Mucosa of descending colon (tissue), 3 donors: ENCODE results near the gene MTMR10. TPM values are rescaled to one million over a fixed set of nuclear protein-coding genes. Genes with fewer than 3 reads are reported as not detected.

ENCODE experiments used
- ATAC-seq: fragments of 200-7000 bp; cut with Tn5 transposase; one replicate; pipeline ENCODE4 v1.9.1; 2020; ENCODE audit warnings: mild to moderate bottlenecking, moderate library complexity
- DNase-seq, 3 donors: peaks; one replicate each; pipeline ENCODE4 v3.0.0-alpha.2; 2020
- H3K36me3 ChIP-seq: fragments of 200-600 bp; one replicate; pipeline ENCODE4 v1.8.0; 2021; ENCODE audit warnings: low read depth, mild to moderate bottlenecking
- H3K4me1 ChIP-seq: fragments of 200-600 bp; one replicate; pipeline ENCODE4 v1.8.0; 2021; ENCODE audit warnings: low read depth, mild to moderate bottlenecking
- H3K4me3 ChIP-seq: fragments of 200-600 bp; one replicate; pipeline ENCODE4 v1.8.0; 2021; ENCODE audit warnings: mild to moderate bottlenecking
- H3K9me3 ChIP-seq: fragments of 200-600 bp; one replicate; pipeline ENCODE4 v1.8.0; 2021; ENCODE audit warnings: mild to moderate bottlenecking
- intact Hi-C, 2 donors: fragments of 100-400 bp; cut with DNase I in 1 of 2; cut with micrococcal nuclease in 1 of 2; formaldehyde crosslinking; loops; one replicate each; pipeline versions ENCODE4 v1.11.0 to v1.11.1; 2022; cut with DNase I, micrococcal nuclease
- total RNA-seq, 3 donors: library from RNA; stranded (reverse); fragmentation: NEBNext Ultra II Directional in 2 of 3; extraction: Animal tissue kit (Norgen Biotek cat#: 25700) in 2 of 3; gene quantifications; one replicate each; pipeline versions ENCODE4 v1.2.1 to v1.2.4, GENCODE V29; 2021 to 2023
- TF ChIP-seq, protein P1 (sequence below): fragments of 200-600 bp; IDR thresholded peaks from one replicate; pipeline ENCODE4 v1.8.0; 2022; ENCODE audit warnings: antibody characterized with exemption, mild to moderate bottlenecking
- donor health status: DM: no; HTN: no; CAD: no; lungs with moderate emphysema.
- donor health status: DM: no; HTN: no; CAD: no.
- donor health status: DM: no; HTN: yes; CAD: no.

MTMR10 gene
- total RNA-seq, 3 donors from 2014 or later: 34.4 to 42.0 (median 37.5) TPM

DNA sequence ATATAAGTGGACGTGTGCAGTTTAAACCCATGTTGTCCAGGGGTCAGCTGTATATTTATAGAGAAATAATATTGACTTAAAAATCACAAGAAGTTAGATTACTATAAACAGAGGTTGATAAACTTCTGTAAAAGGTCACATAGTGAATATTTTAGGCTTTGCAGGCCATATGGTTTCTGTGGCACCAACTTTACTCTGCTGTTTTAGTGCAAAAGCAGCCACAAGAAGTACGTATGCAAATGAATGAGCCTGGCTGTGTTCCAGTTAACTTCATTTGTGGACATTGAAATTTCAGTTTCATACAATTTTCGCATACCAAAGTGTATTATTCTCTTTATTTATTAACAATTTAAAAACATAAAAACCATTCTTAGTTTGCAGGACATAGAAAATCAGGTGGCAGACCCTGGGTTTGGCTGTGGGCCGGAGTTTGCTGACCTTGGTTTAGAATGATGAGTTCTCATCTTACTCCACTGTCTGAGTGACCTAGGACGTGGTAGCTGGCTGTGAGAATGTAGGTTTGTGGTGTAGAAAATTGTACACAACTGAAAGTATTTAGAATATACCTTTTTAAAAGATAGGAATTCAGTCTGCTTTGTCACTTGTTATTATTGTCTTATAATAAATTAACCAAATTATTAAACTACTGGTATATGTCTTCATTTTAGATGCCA lies 71.4 kb downstream of the MTMR10 start:
- intact Hi-C loops: no loop called here
- H3K4me3 ChIP-seq: no peak overlapping the region
- peak in 1 of 3 donors; percentile 18 for DNase-seq
- H3K36me3 ChIP-seq: no peaks in the 10 kb centered on the region
- no peaks in the 10 kb centered on the region for H3K4me1 ChIP-seq
- no peak for ATAC-seq
- TF ChIP-seq, protein P1, sequence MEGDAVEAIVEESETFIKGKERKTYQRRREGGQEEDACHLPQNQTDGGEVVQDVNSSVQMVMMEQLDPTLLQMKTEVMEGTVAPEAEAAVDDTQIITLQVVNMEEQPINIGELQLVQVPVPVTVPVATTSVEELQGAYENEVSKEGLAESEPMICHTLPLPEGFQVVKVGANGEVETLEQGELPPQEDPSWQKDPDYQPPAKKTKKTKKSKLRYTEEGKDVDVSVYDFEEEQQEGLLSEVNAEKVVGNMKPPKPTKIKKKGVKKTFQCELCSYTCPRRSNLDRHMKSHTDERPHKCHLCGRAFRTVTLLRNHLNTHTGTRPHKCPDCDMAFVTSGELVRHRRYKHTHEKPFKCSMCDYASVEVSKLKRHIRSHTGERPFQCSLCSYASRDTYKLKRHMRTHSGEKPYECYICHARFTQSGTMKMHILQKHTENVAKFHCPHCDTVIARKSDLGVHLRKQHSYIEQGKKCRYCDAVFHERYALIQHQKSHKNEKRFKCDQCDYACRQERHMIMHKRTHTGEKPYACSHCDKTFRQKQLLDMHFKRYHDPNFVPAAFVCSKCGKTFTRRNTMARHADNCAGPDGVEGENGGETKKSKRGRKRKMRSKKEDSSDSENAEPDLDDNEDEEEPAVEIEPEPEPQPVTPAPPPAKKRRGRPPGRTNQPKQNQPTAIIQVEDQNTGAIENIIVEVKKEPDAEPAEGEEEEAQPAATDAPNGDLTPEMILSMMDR: no peak
- no peaks in the 10 kb centered on the region for H3K9me3 ChIP-seq

DNA sequence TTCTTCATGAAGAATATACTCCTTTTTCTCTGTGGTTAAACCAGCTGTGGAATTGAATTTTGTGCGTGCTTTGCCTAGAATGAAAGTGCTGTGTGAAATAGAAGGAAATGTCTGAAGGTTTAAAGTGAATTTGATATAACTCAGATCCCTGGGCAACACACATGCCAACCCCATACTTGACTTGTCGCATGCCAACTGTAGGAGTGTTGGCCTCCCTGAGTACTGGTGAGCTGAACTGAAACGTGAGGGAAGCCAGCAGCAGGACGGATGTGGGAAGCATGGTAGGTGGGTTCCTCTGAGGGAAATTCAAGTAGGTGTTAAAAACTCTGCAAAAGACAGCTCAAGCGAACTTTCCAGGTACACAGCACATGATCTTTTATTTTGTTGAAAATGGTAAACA lies 73.1 kb downstream of the MTMR10 start:
- TF ChIP-seq, protein P1: no peak
- Histone ChIP-seq H3K4me3 (no peak overlapping the region), H3K4me1 (no peaks in the 10 kb centered on the region), H3K9me3 (no peaks in the 10 kb centered on the region), H3K36me3 (no peaks in the 10 kb centered on the region)
- intact Hi-C loops: no loop called here
- DNase-seq: no peak
- no peak for ATAC-seq

DNA sequence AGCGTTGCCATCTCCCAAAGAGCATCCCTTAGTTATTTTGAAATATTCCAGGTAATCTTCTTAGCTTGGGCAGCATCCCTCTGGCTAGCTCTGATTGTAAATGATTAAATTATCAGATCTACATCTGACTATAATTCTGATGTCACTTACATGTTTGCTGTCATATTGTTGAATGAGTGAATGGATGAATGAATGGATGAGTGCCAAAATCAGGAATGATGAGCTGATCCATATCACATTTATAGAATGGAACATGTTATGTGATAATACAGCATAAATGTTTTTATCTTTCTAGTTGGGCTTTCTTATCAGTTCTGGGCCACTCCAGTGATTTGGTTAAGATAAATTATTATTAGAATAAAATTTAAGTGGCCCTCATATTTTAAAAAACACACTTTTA lies 73.8 kb downstream of the MTMR10 start:
- Histone ChIP-seq H3K9me3 (no peaks in the 10 kb centered on the region), H3K4me3 (no peak overlapping the region), H3K36me3 (no peaks in the 10 kb centered on the region), H3K4me1 (no peaks in the 10 kb centered on the region)
- DNase-seq (no peak), ATAC-seq (no peak)
- TF ChIP-seq, protein P1: no peak
- intact Hi-C loops: no loop called here

DNA sequence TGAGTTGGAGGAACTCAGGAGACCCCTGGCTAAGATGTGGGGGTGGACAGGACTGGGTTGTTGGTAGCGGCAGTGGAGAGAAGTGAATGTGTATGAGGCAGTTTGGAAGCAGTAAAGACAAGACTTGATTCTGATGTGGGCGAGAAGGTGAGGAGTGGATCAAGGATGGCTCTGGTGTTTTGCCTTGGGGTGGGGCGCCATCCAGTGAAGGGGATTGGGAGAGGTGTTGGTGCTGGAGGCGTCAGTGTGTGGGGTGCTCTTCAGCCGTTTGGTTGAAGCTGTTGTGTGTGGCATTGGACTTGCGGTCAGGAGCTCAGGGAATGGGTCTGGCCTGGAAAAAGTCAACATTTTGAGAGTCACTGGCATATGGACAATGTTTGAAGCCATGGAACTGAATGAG lies 74.4 kb downstream of the MTMR10 start:
- H3K4me3 ChIP-seq: no peak overlapping the region
- H3K9me3 ChIP-seq: no peaks in the 10 kb centered on the region
- H3K4me1 ChIP-seq: no peaks in the 10 kb centered on the region
- intact Hi-C loops: no loop called here
- TF ChIP-seq, protein P1: no peak
- H3K36me3 ChIP-seq: no peaks in the 10 kb centered on the region
- DNase-seq: no peak
- ATAC-seq: no peak

DNA sequence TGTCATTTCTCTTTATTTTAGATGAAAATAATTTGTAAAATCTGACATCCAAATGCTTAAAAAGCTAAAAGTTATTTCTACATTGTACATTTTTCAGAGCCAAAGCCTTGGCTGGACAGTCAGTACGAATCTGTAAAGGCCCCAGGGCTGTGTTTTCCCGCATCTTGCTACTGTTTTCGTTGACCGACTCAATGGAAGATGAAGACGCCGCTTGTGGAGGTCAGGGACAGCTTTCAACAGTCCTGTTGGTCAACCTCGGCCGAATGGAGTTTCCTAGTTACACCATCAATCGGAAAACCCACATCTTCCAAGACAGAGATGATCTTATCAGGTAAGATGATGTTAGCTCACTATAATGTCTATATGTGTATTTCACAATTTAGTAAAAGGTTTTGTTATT lies 77.7 kb downstream of the MTMR10 start:
- DNase-seq: no peak
- no peak for ATAC-seq
- H3K9me3 ChIP-seq: no peaks in the 10 kb centered on the region
- TF ChIP-seq, protein P1: no peak
- H3K36me3 ChIP-seq: no peaks in the 10 kb centered on the region
- no peak overlapping the region for H3K4me3 ChIP-seq
- no peaks in the 10 kb centered on the region for H3K4me1 ChIP-seq
- intact Hi-C loops: no loop called here

DNA sequence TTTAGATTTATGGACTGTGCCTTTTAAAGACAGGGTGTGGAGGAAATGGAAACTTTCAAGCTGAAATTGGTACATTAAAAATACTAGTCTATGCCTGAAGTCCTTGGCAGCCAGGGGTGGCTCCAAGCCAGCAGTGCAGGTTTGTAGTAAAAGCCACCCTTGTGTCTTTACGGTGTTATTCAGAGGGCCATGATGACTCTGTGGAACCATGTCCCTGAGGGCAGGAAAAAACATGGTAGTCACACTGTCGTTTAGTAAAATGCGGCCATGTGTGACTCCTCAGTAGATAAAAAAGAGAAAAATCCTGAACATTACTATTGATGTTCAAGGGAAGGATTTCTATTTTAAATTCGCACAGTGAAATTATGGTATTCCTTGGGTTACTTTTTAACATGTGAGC lies 85.1 kb downstream of the MTMR10 start:
- H3K4me1 ChIP-seq: peaks cover 28% of the 10 kb centered on the region
- no peaks in the 10 kb centered on the region for H3K9me3 ChIP-seq
- DNase-seq: peak; percentile 65 to 67 (median 66)
- no peaks in the 10 kb centered on the region for H3K36me3 ChIP-seq
- TF ChIP-seq, protein P1: no peak
- intact Hi-C loops: no loop called here
- ATAC-seq: peak; percentile 34
- no peak overlapping the region for H3K4me3 ChIP-seq
